ENCODE data around the gene ZNF687.

DNA sequence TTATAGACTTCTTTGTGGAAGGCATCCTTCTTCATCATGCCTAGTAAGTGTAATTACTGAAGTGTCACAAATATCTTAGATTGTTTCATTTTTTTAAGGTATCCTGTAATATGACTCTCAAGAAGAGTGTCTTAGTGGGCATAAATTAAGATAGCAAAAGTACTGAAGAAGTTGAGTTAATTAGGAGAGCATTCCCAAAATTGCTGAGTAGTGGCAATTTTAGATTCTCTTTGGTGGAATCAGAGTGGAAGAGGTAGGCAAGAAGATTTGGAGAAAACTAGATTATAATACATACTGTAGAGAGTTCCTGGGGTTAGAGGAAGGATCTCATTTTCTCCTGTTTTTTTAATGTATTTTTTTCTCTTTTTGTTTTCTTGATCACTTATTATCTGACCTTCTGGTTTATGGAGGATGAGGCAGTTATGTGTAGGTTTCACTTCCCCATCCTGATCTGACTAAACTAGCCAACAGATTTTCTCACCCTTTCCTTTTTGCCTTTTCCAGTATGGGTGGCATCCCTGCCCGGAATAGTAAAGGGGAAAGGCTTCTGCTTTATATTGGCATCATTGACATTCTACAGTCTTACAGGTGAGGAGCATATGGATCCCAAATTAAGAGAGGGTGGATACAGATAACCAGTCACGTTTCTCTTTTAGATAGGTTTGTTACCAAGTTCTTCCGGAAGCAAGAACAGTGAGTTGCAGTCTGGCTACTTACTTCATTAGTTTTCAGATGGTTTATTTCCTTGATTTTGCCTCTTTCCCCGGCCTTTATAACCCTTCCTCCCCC, 44.2 kb upstream of the ZNF687 start:
- TF ChIP-seq CTCF (IDR thresholded peaks at IDR 0.05; ENCODE audit: low read depth, low read length, poor library complexity, severe bottlenecking) = no peak
- TF ChIP-seq EZH2phosphoT487 (IDR thresholded peaks at IDR 0.05; ENCODE audit: borderline replicate concordance, low read length) = no peak

Data from DOHH2 (cell line).